Endometrial microvascular endothelial cells (primary cell): Measurements from ENCODE around the gene PPP1R3E. TPM values are rescaled to one million over a fixed set of nuclear protein-coding genes. Genes with fewer than 3 reads are reported as not detected.

Experiments
- in situ Hi-C: cut with HindIII; loops from 2 replicates; pipeline ENCODE4 v1.10.0; 2017; ENCODE audit warnings: low sequenced_read_pairs, low pct_unique_long_range_greater_than_20kb; ENCODE audit errors: inconsistent ontology term
- total RNA-seq: library from RNA; depleted of rRNA; stranded (reverse); fragments of >200 nt; gene quantifications from one replicate; pipeline ENCODE4 v1.2.3, GENCODE V29; 2015; ENCODE audit errors: inconsistent ontology term

PPP1R3E gene
- total RNA-seq, 1 donor from 2014 or later = 1.5 TPM

- in situ Hi-C loops = no loop called here
Observed at GRCh38 chr14:23259426-23259825, 43.2 kb downstream of the PPP1R3E start.

- in situ Hi-C loops = no loop called here
Observed at GRCh38 chr14:23258256-23258655, 44.4 kb downstream of the PPP1R3E start.

- in situ Hi-C loops = no loop called here
Observed at GRCh38 chr14:23252420-23253333, 50.0 kb downstream of the PPP1R3E start.

- in situ Hi-C loops = no loop called here
Observed at GRCh38 chr14:23252006-23252405, 50.7 kb downstream of the PPP1R3E start.

GRCh38 chr14:23249824-23250223 lies 52.8 kb downstream of the PPP1R3E start:
- in situ Hi-C loops = no loop called here

- in situ Hi-C loops = no loop called here
Observed at GRCh38 chr14:23248601-23249000, 54.1 kb downstream of the PPP1R3E start.

Other genes with a start within 250 kb of the PPP1R3E start
- 17.2 TPM for gene CDH24, start 245.3 kb downstream of the PPP1R3E start, total RNA-seq
- gene ACIN1, start 207.7 kb downstream of the PPP1R3E start, total RNA-seq = 75.6 TPM
- gene C14orf119, start 207.4 kb downstream of the PPP1R3E start, total RNA-seq = 51.6 TPM
- not detected for gene CIROP, start 197.9 kb downstream of the PPP1R3E start, total RNA-seq
- gene CEBPE, start 183.6 kb downstream of the PPP1R3E start, total RNA-seq = not detected
- gene SLC7A8, start 119.2 kb downstream of the PPP1R3E start, total RNA-seq = 0.37 TPM
- not detected for gene RNF212B, start 64.9 kb downstream of the PPP1R3E start, total RNA-seq
- gene HOMEZ, start 16.7 kb downstream of the PPP1R3E start, total RNA-seq = 8.3 TPM
- gene BCL2L2, start 4.0 kb upstream of the PPP1R3E start, total RNA-seq = 13.2 TPM
- gene PABPN1, start 18.6 kb upstream of the PPP1R3E start, total RNA-seq = 69.4 TPM
- 0.09 TPM for gene SLC22A17, start 50.0 kb upstream of the PPP1R3E start, total RNA-seq
- gene EFS, start 62.3 kb upstream of the PPP1R3E start, total RNA-seq = not detected
- gene IL25, start 70.0 kb upstream of the PPP1R3E start, total RNA-seq = not detected
- gene CMTM5, start 74.2 kb upstream of the PPP1R3E start, total RNA-seq = not detected
- not detected for gene MYH6, start 105.4 kb upstream of the PPP1R3E start, total RNA-seq
- not detected for gene MYH7, start 132.8 kb upstream of the PPP1R3E start, total RNA-seq
- 38.7 TPM for gene NGDN, start 166.8 kb upstream of the PPP1R3E start, total RNA-seq
- gene ZFHX2, start 248.9 kb upstream of the PPP1R3E start, total RNA-seq = under 0.01 TPM